Stimulated activated CD4-positive, alpha-beta T cell treated with anti-CD3 and anti-CD28 coated beads, Interleukin-12 subunit alpha, Interleukin-12 subunit beta, amount 100 ng/mL, for 48 hours (primary cell): ENCODE data around the gene CENPP.

Experiments
- DNase-seq, 3 donors: peaks; one replicate each; pipeline ENCODE4 v3.0.0-alpha.2; 2020; ENCODE audit warnings: low read depth in 2 of 3, low spot score in 1 of 3

The CENPP gene

GRCh38 chr9:92325269-92325990, at the start of gene CENPP, which contains the start of gene NOL8:
CENPP (plus strand) TSS chr9:92325953.
NOL8 (minus strand) TSS chr9:92325350; CDS start chr9:92324161, 1,189 bp downstream.
- DNase-seq = peak; percentile 70 to 80 (median 75)

DNA sequence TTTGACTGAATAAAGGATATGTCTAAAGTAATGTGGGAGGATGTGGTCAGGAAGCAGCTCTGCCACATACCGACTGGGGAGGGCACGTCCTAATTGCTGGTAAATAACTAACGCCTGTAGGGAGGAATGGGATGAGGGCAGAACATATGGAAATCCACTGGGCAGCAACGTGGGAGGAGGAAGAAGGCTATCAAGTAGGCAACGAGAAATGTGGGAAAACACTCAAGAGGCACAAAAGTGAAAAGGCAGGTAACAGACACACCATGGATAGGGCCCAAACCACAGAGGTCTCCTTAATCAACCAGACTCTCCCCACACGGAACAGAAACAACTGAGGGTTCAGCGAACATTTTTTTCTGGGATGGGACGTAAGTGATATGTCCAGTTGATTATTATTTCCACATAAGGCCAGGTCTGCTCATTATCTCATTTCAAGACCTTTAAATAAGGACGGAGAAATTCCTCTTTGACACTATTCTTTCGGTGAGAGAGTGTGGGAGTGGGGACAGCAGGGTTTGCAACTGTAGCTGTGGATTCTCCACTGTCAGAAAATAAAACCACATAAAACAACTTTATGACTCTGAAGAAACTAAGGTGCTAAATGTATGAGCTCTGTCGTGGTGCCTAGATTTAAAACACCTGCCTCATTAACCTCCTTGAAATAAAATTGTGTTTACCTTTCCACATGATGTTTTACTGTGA, 49.3 kb upstream of the CENPP start:
- no peak for DNase-seq

DNA sequence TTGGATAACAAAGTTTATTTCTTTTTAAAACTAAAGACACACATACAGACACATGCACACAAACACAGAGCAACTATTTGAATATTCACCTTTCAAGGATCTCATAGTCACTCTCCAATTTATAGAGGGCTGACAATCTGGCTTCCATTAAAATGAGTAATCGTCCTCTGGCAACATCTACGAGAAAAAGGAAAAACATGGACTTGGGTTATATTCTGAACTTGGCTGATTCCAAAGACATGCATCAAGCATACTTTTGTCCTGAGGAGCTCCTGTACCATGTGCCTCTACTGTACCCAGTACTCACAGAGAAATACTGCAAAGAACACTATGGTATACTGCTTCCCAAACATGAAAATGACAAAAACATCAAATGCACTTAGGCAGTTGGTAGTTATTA, 47.6 kb upstream of the CENPP start:
- DNase-seq = no peak

GRCh38 chr9:92279302-92279701, 46.5 kb upstream of the CENPP start:
- no peak for DNase-seq

GRCh38 chr9:92289708-92290390, 35.9 kb upstream of the CENPP start:
- no peak for DNase-seq

GRCh38 chr9:92290785-92291429, 34.8 kb upstream of the CENPP start:
- DNase-seq = no peak

GRCh38 chr9:92291577-92291976, 34.2 kb upstream of the CENPP start:
- no peak for DNase-seq

GRCh38 chr9:92292338-92293074, 33.2 kb upstream of the CENPP start:
- DNase-seq = no peak

- no peak for DNase-seq
These were observed 32.7 kb upstream of the CENPP start for GRCh38 chr9:92293075-92293354.

DNA sequence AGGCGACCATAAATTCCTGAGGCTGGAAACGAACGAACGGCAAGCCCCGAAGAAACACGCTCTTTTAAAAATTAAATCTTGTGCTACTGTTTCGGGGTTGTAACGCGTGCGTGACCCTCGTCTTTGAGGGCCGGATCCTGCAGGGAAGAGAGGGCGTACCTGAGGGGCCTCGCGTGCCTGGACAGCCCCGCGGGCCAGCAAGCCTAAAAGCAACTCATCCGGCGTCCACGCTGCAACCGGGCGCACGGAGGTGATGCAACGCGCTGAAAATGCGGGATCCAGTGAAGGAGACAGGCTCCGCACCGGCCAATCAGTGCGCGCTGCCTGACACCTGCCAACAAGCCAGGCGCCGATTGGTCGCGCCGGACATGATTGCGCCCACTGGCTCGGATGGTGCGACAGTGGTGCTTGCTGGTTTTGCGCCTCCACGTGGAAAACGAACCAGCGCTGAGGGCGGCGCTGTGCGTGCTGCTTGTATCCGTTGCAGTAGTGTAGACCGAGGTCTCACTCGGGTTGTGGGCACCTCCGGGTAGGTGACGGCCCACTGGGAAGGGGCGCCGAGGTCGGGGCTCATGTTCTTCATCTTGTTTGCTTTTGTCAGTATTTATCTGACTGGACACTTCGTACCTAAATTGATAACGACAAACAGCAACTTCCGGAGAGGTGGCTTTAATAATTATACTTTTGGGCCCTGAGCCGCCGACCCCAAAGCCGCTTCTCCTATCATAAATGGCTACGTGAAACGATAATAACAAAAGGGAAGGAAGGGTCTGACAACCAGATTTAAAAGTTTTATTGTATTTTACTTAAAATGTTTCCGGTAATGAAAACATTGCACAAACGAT, 32.1 kb upstream of the CENPP start, which contains the start of gene IARS1:
Gene IARS1, minus strand, starts transcription at position 246 of the 845 bp plus-strand sequence. CDS start 4,278 bp downstream, outside the sequence.
- DNase-seq = peak; percentile 99 to 100 (median 99)

DNA sequence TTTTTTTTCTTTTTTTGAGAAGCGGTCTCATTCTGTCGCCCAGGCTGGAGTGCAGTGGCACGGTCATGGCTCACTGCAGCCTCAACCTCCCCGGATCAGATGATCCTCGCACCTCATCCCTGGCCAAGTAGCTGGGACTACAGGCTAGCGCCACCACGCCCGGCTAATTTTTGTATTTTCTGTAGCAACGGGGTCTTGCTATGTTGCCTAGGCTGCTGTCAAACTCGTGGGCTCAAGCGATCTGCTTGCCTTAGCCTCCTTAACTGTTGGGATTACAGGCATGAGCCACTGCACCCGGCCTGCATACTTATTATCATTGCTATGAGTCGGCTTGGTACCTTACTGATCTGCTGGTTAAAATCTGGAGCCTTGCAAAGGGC, 31.5 kb upstream of the CENPP start:
- DNase-seq = no peak

GRCh38 chr9:92295240-92295790, 30.4 kb upstream of the CENPP start:
- no peak for DNase-seq

DNA sequence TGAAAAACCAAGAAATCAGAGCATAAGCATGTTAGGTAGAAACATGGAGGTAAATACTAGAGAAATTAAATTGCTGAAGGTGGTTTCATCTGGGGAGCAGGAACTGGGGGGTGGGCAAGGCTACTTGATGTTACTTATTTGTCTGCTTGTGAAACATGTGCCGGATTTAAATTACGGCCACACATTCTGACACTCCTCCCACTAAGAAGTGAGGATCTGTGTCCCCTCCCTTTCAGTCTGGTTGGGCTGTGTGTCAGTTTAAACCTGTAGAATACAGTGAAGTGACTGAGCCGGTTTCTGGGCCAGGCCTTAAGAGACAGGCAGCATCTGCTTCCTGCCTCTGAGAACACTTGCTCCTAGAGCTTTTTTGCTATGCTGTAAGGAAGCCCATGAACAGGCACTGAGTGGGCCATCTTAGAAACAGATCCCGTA, 29.9 kb upstream of the CENPP start:
- DNase-seq = no peak

- DNase-seq = no peak
These were observed 28.1 kb upstream of the CENPP start for GRCh38 chr9:92297611-92298010.

- DNase-seq = no peak
These were observed 27.7 kb upstream of the CENPP start for GRCh38 chr9:92298036-92298435.

DNA sequence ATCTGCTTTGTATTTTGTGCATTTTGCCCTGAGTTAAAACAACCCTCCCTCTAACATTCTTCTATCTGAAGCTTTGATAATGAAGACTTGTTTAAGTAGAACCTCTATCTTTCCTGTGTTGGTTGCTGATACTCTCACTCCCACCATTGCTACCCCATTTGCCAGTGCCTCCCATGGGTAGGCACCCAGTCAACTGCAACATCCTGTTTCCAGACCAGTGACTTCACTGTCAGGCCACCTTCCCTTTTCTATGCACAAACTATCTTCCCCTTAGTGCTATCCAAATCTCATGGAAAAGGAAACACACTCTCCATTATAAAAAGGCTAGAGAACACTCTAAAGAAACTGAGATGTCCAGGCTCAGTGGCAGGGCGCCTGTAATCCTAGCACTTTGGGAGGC, 26.6 kb upstream of the CENPP start:
- no peak for DNase-seq

DNA sequence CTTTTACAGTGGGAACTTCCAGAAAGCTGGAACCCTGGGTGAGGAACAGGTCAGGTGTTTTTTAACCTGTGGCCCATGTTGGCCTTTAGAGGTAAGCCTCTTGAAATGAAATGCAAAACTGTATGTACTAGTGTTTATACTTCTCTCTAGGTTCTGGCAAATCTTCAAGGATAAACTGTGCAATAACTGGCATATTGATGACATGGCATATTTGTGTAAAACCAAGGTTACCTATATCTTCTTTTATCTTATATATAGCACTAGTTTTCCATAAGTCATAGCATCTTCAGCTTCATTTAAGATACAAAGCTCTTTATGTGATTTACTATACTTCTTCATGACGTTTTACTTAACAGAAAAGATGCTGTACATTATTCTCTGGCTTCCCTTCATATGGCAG, 24.8 kb upstream of the CENPP start:
- DNase-seq = no peak

DNA sequence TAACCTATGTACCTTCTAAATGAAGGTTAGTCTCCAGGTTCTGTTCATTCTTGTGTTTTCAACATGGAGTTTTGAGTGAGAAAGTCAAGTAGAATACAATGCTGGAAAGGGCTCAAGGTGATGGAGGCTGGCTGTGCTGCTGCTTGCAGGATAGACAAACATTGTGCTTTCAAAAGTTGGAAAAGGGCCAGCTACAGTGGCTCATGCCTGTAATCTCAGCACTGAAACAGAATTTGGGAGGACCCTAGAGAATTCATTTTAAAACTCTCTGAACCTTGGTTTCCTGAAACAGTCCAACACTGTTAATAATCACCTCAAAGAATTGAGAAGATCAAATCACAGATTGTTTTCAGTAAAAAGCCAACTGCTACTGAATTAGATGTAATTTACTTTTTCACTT, 16.9 kb upstream of the CENPP start:
- DNase-seq = no peak

- DNase-seq = no peak
These were observed 15.2 kb upstream of the CENPP start for GRCh38 chr9:92310562-92310961.
